IPS-18c (cell line): ENCODE data around the gene ARL8A.
"Not testable (repeated sequence)": the region's sequence is repeated elsewhere in the genome, so short reads cannot be mapped to it uniquely, and the experiment has no call there.

ENCODE experiments used
- H3K4me3 ChIP-seq: 2 replicates; pipeline ENCODE4 v1.7.0; 2013; ENCODE audit warnings: low read depth, mild to moderate bottlenecking, low read length, moderate library complexity; ENCODE audit not compliant: insufficient read depth
- H3K9me3 ChIP-seq: one replicate; pipeline ENCODE4 v1.6.1; 2013; ENCODE audit warnings: mild to moderate bottlenecking, low read length, moderate library complexity; ENCODE audit not compliant: control insufficient read depth, insufficient read depth

The ARL8A gene

DNA sequence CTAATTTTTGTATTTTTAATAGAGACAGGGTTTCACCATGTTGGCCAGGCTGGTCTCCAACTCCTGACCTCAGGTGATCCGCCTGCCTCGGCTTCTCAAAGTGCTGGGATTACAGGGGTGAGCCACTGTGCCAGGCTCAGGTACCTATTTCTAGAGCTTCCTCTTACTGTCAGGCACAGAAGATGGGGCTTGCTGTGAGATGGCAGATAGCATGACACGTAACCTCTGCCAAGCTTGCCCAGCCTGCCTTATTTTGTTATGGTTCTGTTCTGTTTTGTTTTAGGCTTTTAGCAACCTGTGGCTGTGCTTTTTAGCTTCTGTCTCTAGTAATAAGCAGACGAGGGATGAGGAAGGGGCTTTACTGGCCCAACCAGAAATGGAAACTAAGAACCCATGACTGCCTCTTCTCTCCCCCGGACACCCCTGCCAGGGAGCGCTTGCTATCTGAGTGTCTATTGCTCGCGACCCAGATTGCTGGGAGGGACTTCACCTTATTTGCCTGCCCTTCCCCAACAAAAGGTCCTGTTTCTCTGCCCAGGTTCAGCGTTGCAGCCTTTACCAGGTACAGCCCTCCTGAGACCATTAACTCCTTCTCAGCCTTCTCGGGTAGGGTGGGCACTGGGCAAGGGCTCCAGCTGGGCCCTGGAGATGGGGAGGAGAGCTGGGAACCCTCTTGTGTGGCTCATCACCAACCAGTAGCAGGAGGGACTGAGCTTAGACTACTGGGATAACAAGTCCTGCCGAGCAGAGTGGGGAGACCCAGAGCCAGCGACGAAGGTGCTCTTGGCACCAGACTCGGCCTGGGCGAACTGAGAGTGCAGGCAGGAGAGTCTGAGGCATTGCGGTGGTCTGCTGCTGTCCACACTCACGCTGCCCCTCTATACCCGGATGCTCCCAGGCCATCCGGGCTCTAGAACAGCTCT, 35.6 kb upstream of the ARL8A start:
- H3K4me3 ChIP-seq: no peak overlapping the region
- no peaks in the 10 kb centered on the region for H3K9me3 ChIP-seq

DNA sequence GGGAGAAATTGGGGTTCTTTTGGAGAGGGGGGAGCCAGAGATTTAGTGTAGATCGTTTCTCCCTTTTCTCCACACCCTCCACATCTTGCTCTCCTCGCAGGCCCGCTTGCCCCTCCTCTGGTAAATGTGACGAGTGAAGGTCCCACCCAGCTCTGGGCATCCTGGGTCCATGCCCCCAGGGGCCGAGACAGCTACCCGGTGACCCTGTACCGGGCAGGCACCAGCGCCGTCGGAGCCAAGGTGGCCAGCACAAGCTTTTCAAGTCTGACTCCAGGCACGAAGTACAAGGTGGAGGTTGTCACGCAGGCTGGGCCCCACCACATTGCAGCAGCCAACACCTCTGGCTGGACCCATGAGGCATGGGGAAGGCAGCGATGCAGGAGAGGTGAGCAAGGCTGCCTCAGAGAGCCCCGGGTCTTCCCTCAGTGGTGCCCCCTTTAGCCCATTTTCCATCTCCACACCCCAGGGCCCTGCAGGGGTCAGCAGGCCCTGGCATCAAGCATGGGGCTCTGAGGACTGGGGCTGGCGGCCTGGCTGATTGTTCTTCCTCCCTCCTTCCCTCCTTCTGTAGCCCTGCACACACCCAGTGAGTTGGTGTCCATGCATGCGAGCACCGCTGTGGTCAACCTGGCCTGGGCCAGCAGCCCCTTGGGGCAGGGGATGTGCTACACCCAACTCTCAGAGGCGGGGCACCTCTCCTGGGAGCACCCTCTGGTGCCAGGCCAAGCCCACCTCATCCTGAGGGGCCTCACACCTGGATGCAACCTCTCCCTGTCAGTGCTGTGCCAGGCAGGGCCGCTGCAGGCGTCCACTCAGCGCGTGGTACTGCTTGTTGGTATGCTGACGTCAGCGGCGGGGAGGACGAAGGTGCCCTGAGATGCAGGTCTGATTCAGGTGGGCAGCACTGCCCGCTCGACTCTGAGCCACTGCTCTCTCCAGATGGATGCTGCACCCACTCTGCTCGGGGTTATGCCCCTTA, 32.7 kb upstream of the ARL8A start:
- no peaks in the 10 kb centered on the region for H3K9me3 ChIP-seq
- no peak overlapping the region for H3K4me3 ChIP-seq

DNA sequence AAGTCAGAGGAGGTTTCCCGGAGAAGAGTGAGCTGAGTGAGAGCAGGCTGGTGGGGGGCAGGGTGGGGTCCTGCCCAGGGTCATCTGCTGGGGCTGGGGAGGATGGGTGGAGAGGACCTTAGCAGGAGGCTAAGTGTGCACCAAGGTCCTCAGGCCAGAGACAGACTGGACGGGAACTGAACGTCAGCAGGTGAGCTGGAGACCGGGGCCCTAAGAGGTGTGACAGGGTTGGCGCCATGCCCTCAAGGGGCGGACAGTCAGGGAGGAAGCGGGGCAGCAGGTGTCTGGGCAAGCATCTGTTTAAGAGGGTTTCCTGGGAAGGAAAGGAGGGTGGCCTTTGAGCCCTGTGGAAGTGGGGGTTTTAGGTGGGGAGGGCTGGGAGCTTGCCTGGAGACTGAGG, 29.5 kb upstream of the ARL8A start:
- H3K4me3 ChIP-seq: no peak overlapping the region
- H3K9me3 ChIP-seq: no peaks in the 10 kb centered on the region

DNA sequence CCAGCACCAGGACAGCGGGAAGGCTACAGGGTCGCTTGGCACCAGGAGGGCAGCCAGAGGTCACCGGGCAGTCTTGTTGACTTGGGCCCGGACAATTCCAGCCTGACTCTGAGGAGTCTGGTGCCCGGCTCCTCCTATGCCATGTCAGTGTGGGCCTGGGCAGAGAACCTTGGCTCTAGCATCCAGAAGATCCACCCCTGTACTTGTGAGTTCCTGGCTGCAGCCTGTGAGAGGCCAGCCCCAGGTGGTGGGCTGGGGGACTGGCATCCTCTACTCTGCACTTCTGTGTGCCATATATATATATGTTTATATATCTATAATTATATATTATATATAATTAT, 27.4 kb upstream of the ARL8A start:
- H3K4me3 ChIP-seq: no peak overlapping the region
- H3K9me3 ChIP-seq: no peaks in the 10 kb centered on the region

DNA sequence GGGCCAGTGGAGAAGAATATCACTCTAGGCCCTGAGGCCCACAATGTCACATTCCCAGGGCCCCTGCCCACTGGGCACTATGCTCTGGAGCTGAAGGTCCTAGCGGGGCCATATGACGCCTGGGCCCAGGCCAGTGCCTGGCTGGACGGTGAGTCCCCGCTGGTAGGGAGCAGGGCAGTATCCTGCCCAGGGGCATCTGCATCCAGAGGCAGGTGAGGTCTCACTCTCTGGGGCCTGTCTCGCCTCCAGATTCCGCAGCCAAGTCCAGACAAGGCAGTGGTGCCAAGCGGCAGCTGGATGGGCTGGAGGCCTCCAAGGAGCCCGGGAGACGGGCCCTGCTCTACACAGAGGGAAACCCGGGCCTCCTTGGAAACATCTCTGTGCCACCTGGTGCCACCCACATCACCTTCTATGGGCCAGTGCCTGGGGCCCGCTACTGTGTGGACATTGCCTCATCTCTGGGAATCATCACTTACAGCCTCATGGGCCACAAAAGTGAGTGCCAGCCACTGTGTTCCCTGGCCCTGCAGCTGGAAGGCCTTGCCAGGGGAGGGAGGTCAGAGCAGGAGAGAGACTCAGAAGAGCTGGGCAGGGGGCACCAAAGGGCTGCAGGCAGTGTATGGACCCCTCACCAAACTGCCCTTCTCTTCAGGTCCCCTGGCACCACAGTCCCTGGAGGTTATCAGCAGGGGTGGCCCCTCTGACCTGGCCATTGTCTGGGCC, 26.9 kb upstream of the ARL8A start:
- no peak overlapping the region for H3K4me3 ChIP-seq
- H3K9me3 ChIP-seq: no peaks in the 10 kb centered on the region

DNA sequence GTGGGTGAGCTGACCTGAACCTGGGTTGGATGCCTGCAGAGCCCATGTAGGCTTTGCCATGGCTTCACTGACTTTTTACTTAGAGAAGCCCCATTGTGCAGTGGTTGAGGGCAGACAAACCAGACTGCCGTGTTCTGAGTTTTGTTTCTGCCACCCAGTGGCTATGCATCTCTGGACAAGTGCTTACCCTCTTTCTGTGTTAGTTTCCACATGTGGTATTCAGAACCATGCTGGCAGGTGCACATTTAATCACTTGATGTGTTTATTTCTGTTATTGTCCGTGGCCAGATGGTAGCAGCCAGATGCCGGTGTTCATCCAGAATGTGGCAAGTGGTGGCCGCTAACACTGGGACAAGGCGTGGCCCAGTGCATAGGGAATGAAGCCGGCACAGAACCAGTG, 26.2 kb upstream of the ARL8A start:
- Histone ChIP-seq H3K9me3 (no peaks in the 10 kb centered on the region), H3K4me3 (no peak overlapping the region)

DNA sequence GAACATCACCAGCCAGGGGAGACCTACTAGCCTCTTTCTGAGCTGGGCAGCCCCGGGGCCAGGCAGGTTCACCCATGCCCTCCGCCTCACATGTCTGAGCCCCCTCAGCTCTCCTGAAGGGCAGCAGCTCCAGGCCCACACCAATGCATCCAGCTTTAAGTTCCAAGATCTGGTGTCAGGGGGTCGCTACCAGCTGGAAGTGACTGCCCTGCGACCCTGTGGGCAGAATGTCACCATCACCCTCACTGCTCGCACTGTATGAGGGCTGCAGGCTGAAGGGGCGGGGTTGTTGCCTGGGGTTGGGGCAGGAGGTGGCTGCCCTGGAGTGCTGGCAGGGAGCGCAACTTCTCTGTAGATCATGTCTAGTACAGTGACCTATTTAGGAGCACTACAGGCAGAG, 24.3 kb upstream of the ARL8A start:
- Histone ChIP-seq H3K4me3 (no peak overlapping the region), H3K9me3 (no peaks in the 10 kb centered on the region)

DNA sequence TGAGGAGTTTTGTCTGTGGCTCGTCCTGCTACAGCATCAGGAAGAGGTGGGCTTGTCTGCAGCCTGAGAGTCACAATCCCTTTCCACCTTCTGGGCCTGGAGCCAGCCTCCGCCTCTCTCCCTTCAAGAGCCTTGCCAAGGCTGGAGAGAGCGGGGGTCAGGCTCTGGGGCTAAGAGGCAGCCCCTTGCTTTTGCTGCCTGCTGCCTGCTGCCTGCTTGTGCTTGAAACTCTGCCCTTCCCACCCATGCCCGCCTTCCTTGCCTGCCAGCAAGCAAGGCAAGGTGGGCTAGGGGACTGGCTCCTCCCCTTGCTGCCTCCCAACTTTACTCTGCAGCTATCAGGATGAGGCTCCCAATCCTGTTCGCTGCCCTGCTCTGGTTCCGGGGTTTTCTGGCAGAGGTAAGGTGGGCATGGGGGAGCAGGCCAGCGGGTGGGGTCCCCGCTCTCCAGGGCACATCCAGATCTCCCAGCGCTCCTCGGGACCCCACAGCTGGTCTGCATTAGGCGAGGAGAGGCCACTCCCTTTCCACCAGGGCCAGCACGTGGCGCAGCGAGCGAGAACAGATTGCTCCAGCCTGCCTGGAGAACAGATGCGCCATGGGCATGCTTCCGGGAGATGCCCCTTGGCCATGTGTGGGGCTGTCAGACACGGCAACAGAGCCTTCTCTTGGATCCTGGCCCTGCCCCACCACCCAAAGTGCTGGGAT, 23.3 kb upstream of the ARL8A start:
- Histone ChIP-seq H3K9me3 (no peaks in the 10 kb centered on the region), H3K4me3 (no peak overlapping the region)

DNA sequence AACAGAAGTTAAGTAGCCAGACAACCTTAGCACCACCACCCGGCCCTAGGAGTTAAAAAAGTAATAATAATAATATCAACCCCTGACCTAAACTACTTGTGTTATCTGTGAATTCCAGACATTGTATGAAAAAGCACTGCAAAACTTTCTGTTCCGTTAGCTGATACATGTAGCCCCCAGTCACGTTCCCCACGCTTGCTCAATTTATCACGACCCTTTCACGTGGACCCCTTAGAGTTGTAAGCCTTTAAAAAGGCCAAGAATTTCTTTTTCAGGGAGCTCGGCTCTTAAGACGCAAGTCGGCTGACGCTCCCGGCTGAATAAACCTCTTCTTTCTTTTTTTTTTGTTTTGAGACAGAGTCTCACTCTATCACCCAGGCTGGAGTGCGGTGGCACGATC, 22.5 kb upstream of the ARL8A start:
- H3K9me3 ChIP-seq, H3K4me3 ChIP-seq: not testable (repeated sequence)

DNA sequence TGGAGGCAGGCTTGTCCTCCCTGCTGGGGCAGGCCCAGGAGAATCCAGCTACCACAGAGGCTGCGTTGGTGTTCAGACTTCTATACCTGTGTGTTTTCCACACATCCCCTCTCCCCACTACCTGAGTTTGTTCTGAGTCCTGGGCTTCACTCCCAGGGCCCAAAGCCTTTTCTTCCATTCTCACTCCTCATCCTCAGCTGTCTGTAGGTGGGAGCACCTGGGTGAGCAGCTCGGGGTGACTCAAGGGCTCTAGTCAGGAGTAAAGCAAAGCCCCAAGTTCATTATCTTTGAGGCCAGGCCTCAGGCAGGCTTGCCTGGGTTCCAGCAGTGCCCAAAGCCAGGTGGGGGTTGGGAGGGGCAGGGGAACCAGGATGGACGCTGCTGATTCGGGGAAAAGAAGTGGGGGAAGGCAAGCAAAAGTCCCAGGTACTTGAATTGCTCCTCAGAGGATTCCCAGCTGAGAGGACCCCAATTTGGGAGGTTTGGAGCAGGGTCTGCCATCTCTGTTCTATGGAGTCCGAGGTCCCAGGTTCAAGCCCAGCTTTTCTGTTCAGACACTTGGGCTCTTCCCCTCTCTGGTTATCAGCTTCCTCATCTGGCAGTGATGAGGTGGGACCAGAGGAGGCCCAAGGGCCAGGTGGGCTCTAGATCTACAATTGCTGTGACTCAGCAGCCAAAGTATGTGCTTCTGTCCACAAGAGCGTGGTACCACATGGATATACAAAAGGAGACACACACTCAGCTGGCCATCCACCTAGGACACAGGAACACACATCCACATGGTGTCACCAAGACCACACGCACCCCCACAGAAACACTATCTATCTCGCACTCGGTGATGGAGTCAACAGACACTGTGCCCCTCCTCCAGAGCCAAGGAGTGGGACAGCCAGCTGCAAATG, 21.7 kb upstream of the ARL8A start:
- Histone ChIP-seq H3K9me3 (no peaks in the 10 kb centered on the region), H3K4me3 (no peak overlapping the region)

DNA sequence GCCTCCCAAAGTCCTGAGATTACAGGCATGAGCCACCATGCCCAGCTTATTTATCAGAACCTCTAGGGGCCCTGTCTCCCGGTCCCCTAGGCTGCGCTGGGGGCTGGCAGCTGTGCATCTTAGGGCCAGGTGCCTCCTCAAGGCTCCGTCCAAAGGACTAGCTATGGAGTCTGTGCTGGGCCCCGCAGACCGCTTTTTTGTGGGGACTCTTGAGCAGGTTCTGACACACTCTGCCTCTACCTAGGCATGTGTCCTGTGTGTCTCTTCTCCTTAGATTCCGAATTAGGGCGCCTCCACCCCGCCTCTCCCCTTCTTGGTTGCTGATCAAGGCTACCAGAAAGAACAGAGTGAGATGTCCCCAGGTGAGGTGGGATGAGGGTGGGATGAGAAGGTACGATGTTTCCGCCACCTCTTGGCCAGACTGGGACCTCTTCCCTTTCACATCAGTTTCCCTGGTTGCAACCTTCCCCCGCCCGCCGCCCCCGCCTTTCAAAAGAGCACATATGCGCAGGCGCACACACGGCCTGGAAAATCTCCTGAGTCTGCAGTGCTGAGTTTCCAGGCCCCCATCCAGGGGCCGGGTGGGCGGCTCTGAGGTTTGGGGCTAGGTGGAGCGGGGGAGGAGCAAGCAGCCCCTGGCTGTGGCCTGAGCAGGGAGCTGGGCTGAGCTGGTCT, 20.9 kb upstream of the ARL8A start:
- Histone ChIP-seq H3K4me3 (no peak overlapping the region), H3K9me3 (no peaks in the 10 kb centered on the region)

DNA sequence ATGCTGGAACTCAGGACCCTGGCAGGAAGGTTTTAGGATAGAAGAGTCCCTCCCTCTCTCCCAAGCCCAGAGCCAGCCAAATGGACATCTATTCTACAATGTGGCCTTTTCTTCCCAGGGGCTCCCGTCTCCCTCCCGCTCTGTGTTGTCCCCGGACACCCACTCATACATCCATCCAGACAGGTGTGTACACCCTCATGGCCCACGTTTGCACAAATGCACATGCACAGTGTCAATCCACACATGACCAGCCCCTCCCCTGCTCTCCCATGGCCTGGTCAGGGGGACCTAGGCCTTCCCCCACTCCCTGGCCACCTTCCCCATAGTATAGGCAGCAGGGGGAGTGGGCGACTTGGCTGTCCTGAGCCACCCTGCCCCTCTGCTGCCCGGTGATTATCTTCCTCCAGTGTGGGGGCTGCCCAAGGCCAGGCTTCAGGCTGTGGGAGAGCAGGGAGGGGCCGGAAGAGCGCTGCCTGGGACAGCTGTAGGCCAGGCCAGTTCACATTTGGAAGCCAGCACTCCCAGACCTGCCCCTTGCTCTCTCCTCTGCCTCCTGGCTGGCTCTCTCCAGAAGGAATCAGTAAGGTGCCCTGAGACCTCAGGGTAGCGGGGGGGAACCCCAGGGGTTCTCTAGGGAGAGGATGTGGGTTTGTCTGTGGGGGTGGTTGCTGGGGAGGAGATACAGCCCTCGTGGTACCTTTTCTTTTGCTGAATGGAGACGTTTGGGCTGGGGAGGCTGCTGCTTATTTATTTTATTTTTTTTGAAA, 19.9 kb upstream of the ARL8A start:
- no peak overlapping the region for H3K4me3 ChIP-seq
- H3K9me3 ChIP-seq: no peaks in the 10 kb centered on the region

DNA sequence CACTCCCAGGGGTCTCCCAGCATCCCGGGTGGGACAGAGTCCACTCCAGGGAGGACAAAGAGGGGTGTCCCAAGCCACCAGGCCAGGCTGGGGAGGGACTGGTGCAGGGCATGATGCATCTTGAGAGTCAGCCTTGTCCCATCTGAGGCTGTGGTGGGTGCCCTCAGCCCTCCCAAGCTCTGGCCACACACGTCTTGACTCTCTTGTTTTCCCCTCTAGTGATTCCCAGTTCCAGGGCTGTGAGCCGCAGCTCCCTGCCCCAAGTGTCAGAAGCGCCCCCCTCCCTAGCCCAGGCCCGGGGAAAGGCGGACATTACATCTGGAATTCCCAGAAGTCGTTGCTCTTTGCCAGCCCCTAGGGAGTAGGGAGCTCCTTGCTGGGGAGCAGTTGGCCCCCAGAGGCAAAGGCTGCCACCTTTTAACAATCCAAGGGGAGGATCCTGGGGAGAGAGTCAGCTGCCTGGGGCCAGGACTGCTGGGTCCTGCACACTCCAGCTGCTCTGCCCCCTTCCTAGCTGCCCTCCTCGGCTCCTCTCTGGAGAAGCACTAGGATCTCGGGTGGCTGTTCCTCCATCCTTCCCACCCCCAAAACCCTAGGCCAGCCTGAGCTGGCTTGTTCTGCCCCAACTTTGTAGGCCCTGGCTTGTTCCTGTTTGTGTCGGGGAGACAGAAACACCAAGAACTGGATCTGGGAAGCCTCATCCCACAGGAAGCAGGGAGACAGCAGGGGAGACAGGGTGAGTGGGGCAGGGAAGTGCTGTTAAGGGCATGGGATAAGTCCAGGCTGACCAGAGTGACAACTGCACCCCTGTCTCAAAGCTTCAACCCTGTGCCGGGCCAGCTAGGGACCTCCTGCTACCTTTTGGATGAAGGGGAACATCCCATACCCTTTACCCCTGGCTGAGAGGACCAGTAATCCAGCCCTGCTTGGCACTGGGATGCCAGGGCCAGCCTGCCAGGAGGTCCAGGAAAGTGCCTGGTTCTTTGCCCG, 19.0 kb upstream of the ARL8A start:
- Histone ChIP-seq H3K4me3 (no peak overlapping the region), H3K9me3 (no peaks in the 10 kb centered on the region)
